SK-N-SH (cell line): ENCODE data around the gene ULBP1.

ENCODE experiments used
- EZH2phosphoT487 ChIP-seq: fragments of 200-600 bp; sonication (generic); IDR thresholded peaks from 2 replicates; pipeline ENCODE4 v1.6.1; 2017; ENCODE audit warnings: low read depth, mixed run types, mild to moderate bottlenecking, antibody characterized with exemption, moderate library complexity, borderline replicate concordance
- NFIC ChIP-seq: IDR thresholded peaks from 2 replicates; pipeline ENCODE4 v1.4.0; 2012; ENCODE audit warnings: borderline replicate concordance
- POLR2AphosphoS5 ChIP-seq: IDR thresholded peaks from 2 replicates; pipeline ENCODE4 v1.6.1; 2012; ENCODE audit warnings: low read depth, low read length
- RAD21 ChIP-seq: IDR thresholded peaks from 2 replicates; pipeline ENCODE4 v1.6.1; 2012; ENCODE audit warnings: mild to moderate bottlenecking, low read length
- RFX5 ChIP-seq: IDR thresholded peaks from 2 replicates; pipeline ENCODE4 v1.6.1; 2012; ENCODE audit warnings: mild to moderate bottlenecking, improper control_type of control experiment, low read length
- SMC3 ChIP-seq: IDR thresholded peaks from 2 replicates; pipeline ENCODE4 v1.6.1; 2012; ENCODE audit warnings: low read depth, low read length, improper control_type of control experiment
- TAF1 ChIP-seq: IDR thresholded peaks from 2 replicates; pipeline ENCODE4 v1.6.1; 2012; ENCODE audit warnings: low read depth, mild to moderate bottlenecking, low read length, moderate library complexity, borderline replicate concordance
- TCF12 ChIP-seq: IDR thresholded peaks from 2 replicates; pipeline ENCODE4 v1.4.0; 2012
- USF2 ChIP-seq: fragments of 150-350 bp; IDR thresholded peaks from 2 replicates; pipeline ENCODE4 v1.6.1; 2017; ENCODE audit warnings: antibody characterized with exemption, low read length, low read depth, borderline replicate concordance
- YY1 ChIP-seq: IDR thresholded peaks from 2 replicates; pipeline ENCODE4 v1.4.0; 2012; ENCODE audit warnings: low read depth, mild to moderate bottlenecking
- TF ChIP-seq, protein P1 (sequence below): fragments of 200-600 bp; sonication (generic); IDR thresholded peaks from 2 replicates; pipeline ENCODE4 v1.6.1; 2017; ENCODE audit warnings: antibody characterized with exemption, mild to moderate bottlenecking, moderate library complexity
- TF ChIP-seq, protein P2 (sequence below): IDR thresholded peaks from 2 replicates; pipeline ENCODE4 v1.4.0; 2012; ENCODE audit warnings: low read depth
- TF ChIP-seq, protein P3 (sequence below): fragments of 150-350 bp; IDR thresholded peaks from 2 replicates; pipeline ENCODE4 v1.6.1; 2016; ENCODE audit warnings: mild to moderate bottlenecking, low read depth, low read length

- TF ChIP-seq, protein P1, sequence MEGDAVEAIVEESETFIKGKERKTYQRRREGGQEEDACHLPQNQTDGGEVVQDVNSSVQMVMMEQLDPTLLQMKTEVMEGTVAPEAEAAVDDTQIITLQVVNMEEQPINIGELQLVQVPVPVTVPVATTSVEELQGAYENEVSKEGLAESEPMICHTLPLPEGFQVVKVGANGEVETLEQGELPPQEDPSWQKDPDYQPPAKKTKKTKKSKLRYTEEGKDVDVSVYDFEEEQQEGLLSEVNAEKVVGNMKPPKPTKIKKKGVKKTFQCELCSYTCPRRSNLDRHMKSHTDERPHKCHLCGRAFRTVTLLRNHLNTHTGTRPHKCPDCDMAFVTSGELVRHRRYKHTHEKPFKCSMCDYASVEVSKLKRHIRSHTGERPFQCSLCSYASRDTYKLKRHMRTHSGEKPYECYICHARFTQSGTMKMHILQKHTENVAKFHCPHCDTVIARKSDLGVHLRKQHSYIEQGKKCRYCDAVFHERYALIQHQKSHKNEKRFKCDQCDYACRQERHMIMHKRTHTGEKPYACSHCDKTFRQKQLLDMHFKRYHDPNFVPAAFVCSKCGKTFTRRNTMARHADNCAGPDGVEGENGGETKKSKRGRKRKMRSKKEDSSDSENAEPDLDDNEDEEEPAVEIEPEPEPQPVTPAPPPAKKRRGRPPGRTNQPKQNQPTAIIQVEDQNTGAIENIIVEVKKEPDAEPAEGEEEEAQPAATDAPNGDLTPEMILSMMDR, result no peak
- TF ChIP-seq RFX5 (no peak), NFIC (no peak), POLR2AphosphoS5 (no peak), TCF12 (no peak), RAD21 (no peak), EZH2phosphoT487 (no peak), YY1 (no peak), USF2 (no peak), SMC3 (no peak), TAF1 (no peak)
- TF ChIP-seq, protein P2, sequence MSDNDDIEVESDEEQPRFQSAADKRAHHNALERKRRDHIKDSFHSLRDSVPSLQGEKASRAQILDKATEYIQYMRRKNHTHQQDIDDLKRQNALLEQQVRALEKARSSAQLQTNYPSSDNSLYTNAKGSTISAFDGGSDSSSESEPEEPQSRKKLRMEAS, result no peak
- TF ChIP-seq, protein P3, sequence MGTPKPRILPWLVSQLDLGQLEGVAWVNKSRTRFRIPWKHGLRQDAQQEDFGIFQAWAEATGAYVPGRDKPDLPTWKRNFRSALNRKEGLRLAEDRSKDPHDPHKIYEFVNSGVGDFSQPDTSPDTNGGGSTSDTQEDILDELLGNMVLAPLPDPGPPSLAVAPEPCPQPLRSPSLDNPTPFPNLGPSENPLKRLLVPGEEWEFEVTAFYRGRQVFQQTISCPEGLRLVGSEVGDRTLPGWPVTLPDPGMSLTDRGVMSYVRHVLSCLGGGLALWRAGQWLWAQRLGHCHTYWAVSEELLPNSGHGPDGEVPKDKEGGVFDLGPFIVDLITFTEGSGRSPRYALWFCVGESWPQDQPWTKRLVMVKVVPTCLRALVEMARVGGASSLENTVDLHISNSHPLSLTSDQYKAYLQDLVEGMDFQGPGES, result no peak
These were observed 25.0 kb upstream of the ULBP1 start for GRCh38 chr6:149938571-149939355.
